Kidney (tissue), 14 donors: ENCODE data around the gene HMGB2. TPM values are rescaled to one million over a fixed set of nuclear protein-coding genes. Genes with fewer than 3 reads are reported as not detected.

ENCODE experiments used
- DNase-seq, 5 donors: peaks; one replicate each; pipeline ENCODE4 v3.0.0-alpha.2; 2013 to 2020
- FAIRE-seq: peaks from 2 replicates; lab custom pipeline; 2012; peaks lifted over from hg19 to GRCh38; lab: Jason Lieb, UNC
- H3K27ac ChIP-seq, 2 donors: one replicate each; pipeline ENCODE4 v1.7.0; 2013; ENCODE audit warnings: low read depth in 2 of 2, low read length in 2 of 2, inconsistent platforms in 1 of 2
- H3K27me3 ChIP-seq: one replicate; pipeline ENCODE4 v1.7.1; 2013; ENCODE audit warnings: low read length, inconsistent platforms; ENCODE audit not compliant: control insufficient read depth, insufficient read depth
- H3K36me3 ChIP-seq, 3 donors: one replicate each; pipeline versions ENCODE4 v1.7.0 to v1.7.1; 2013; ENCODE audit warnings: low read length in 3 of 3, control low read depth in 1 of 3, inconsistent platforms in 1 of 3; ENCODE audit not compliant: insufficient read depth in 3 of 3, control insufficient read depth in 2 of 3
- H3K4me1 ChIP-seq, 3 donors: one replicate each; pipeline versions ENCODE4 v1.7.0 to v1.7.1; 2013; ENCODE audit warnings: low read length in 3 of 3, inconsistent platforms in 1 of 3, low read depth in 1 of 3; ENCODE audit not compliant: control insufficient read depth in 2 of 3, insufficient read depth in 2 of 3
- H3K4me3 ChIP-seq, 3 donors: one replicate each; pipeline versions ENCODE4 v1.7.0 to v1.8.1; 2013; ENCODE audit warnings: low read length in 3 of 3, control low read depth in 1 of 3, inconsistent platforms in 1 of 3
- H3K9ac ChIP-seq, 3 donors: one replicate each; pipeline versions ENCODE4 v1.7.0 to v1.7.1; 2013; ENCODE audit warnings: low read length in 3 of 3, control low read depth in 1 of 3, inconsistent platforms in 1 of 3
- H3K9me3 ChIP-seq, 3 donors: one replicate each; pipeline versions ENCODE4 v1.7.0 to v1.7.1; 2013; ENCODE audit warnings: low read length in 3 of 3, control low read depth in 1 of 3, inconsistent platforms in 1 of 3; ENCODE audit not compliant: control insufficient read depth in 2 of 3, insufficient read depth in 1 of 3
- CTCF ChIP-seq: IDR thresholded peaks from 3 replicates; pipeline ENCODE4 v1.5.1; 2012; ENCODE audit warnings: mild to moderate bottlenecking, moderate library complexity, borderline replicate concordance; ENCODE audit not compliant: insufficient read depth; ENCODE audit errors: extremely low read depth
- intact Hi-C: fragments of 100-400 bp; cut with DNase I; formaldehyde crosslinking; loops from one replicate; pipeline ENCODE4 v1.11.1; 2022
- polyA plus RNA-seq: library from polyadenylated mRNA; stranded (reverse); fragments of 350-450 nt; fragmentation: Illumina TruSeq; extraction: RNeasy Lipid Tissue Mini Kit (QIAGEN cat#74804); gene quantifications from one replicate; pipeline ENCODE4 v1.2.3, GENCODE V29; 2014; ENCODE audit warnings: low read depth, low replicate concordance; ENCODE audit not compliant: insufficient read depth
- total RNA-seq: library from RNA; stranded (reverse); fragmentation: NEBNext Ultra II Directional; extraction: Animal tissue kit (Norgen Biotek cat#: 25700); gene quantifications from one replicate; pipeline ENCODE4 v1.2.1, GENCODE V29; 2021
- donor health status: control.
- donor health status: control.
- donor health status: control.
- donor health status: control.
- donor health status: control.
- donor health status: DM: yes; HTN: yes; CAD: no.
- donor health status: Normal renal cell carcinoma (clear cell type).

Gene HMGB2
- total and polyA plus RNA-seq, 2 donors from 2014 or later: 41.8 to 76.8 TPM

GRCh38 chr4:173367946-173368345, 33.8 kb upstream of the HMGB2 start:
- H3K27ac ChIP-seq: no peak overlapping the region
- H3K9ac ChIP-seq: no peak overlapping the region
- H3K4me1 ChIP-seq: peaks cover 0 to 2% (median 0%) of the 10 kb centered on the region in 3 donors
- no peak for TF ChIP-seq CTCF
- intact Hi-C loops: no loop called here
- no peaks in the 10 kb centered on the region for H3K9me3 ChIP-seq
- no peak for FAIRE-seq
- DNase-seq: no peak
- no peaks in the 10 kb centered on the region for H3K27me3 ChIP-seq
- H3K36me3 ChIP-seq: no peaks in the 10 kb centered on the region
- no peak overlapping the region for H3K4me3 ChIP-seq

- FAIRE-seq: no peak
These were observed 33.1 kb upstream of the HMGB2 start for GRCh38 chr4:173367285-173367684.

GRCh38 chr4:173365359-173365996, 31.3 kb upstream of the HMGB2 start:
- FAIRE-seq: no peak
- intact Hi-C loops: no loop called here

More at GRCh38 chr4:173367285-173367684, 33.1 kb upstream of the HMGB2 start:
- Histone ChIP-seq H3K9me3 (no peaks in the 10 kb centered on the region), H3K27ac (no peak overlapping the region), H3K36me3 (no peaks in the 10 kb centered on the region), H3K4me3 (no peak overlapping the region), H3K9ac (no peak overlapping the region), H3K27me3 (no peaks in the 10 kb centered on the region), H3K4me1 (peaks cover 0 to 2% (median 0%) of the 10 kb centered on the region in 3 donors)
- TF ChIP-seq CTCF: no peak
- DNase-seq: no peak
- intact Hi-C loops: no loop called here

More at GRCh38 chr4:173365359-173365996, 31.3 kb upstream of the HMGB2 start:
- H3K9ac ChIP-seq: no peak overlapping the region
- no peaks in the 10 kb centered on the region for H3K9me3 ChIP-seq
- TF ChIP-seq CTCF: no peak
- peaks cover 0 to 2% (median 0%) of the 10 kb centered on the region in 3 donors for H3K4me1 ChIP-seq
- H3K27ac ChIP-seq: no peak overlapping the region
- no peak overlapping the region for H3K4me3 ChIP-seq
- no peaks in the 10 kb centered on the region for H3K27me3 ChIP-seq
- DNase-seq: peak in 1 of 5 donors; percentile 41
- H3K36me3 ChIP-seq: no peaks in the 10 kb centered on the region
